Neuronal stem cell (in vitro differentiated cells): ENCODE results near the gene VSIG8. TPM values are rescaled to one million over a fixed set of nuclear protein-coding genes. Genes with fewer than 3 reads are reported as not detected.

Experiments used
- DNase-seq: peaks from one replicate; pipeline ENCODE4 v3.0.0-alpha.2; 2013; ENCODE audit warnings: low spot score
- H2AFZ ChIP-seq: one replicate; pipeline ENCODE4 v1.6.1; 2013; ENCODE audit warnings: mild to moderate bottlenecking, low read length, inconsistent platforms
- H2AK5ac ChIP-seq: 2 replicates; pipeline ENCODE4 v1.6.1; 2013; ENCODE audit warnings: low read depth, mild to moderate bottlenecking, inconsistent platforms, low read length, moderate library complexity, mixed read lengths
- H2BK120ac ChIP-seq: 2 replicates; pipeline ENCODE4 v1.6.1; 2013; ENCODE audit warnings: low read depth, mild to moderate bottlenecking, inconsistent platforms, low read length, moderate library complexity, mixed read lengths
- H2BK12ac ChIP-seq: one replicate; pipeline ENCODE4 v1.6.1; 2013; ENCODE audit warnings: low read length, inconsistent platforms
- H2BK15ac ChIP-seq: 2 replicates; pipeline ENCODE4 v1.6.1; 2013; ENCODE audit warnings: mild to moderate bottlenecking, low read length, inconsistent platforms, mixed read lengths
- H2BK5ac ChIP-seq: one replicate; pipeline ENCODE4 v1.6.1; 2013; ENCODE audit warnings: inconsistent platforms, mild to moderate bottlenecking, low read length, moderate library complexity
- H3K14ac ChIP-seq: one replicate; pipeline ENCODE4 v1.6.1; 2013; ENCODE audit warnings: low read length, inconsistent platforms
- H3K18ac ChIP-seq: 2 replicates; pipeline ENCODE4 v1.6.1; 2013; ENCODE audit warnings: low read length, inconsistent platforms
- H3K23ac ChIP-seq: 2 replicates; pipeline ENCODE4 v1.6.1; 2013; ENCODE audit warnings: low read depth, mild to moderate bottlenecking, mixed read lengths, low read length, inconsistent platforms; ENCODE audit not compliant: poor library complexity
- H3K27ac ChIP-seq: replicated peaks from 3 replicates; pipeline ENCODE4 v1.5.1; 2013; ENCODE audit warnings: low read length, inconsistent platforms
- H3K27me3 ChIP-seq, 3 experiments: 2 replicates each; pipeline ENCODE4 v1.6.1; 2013; ENCODE audit warnings: low read length in 3 of 3, mild to moderate bottlenecking in 2 of 3, inconsistent platforms in 1 of 3, low read depth in 1 of 3, mixed read lengths in 1 of 3, moderate library complexity in 1 of 3; ENCODE audit not compliant: control insufficient read depth in 3 of 3, insufficient read depth in 3 of 3
- H3K36me3 ChIP-seq, 2 donors: replicated peaks in 1 of 2; 2 replicates each; pipeline ENCODE4 v1.6.1; 2013; ENCODE audit warnings: low read length in 2 of 2; ENCODE audit not compliant: control insufficient read depth in 2 of 2, insufficient read depth in 2 of 2
- H3K4ac ChIP-seq: 2 replicates; pipeline ENCODE4 v1.6.1; 2013; ENCODE audit warnings: inconsistent platforms, mild to moderate bottlenecking, low read length, moderate library complexity
- H3K4me1 ChIP-seq, 2 donors: 1 replicate in 1 of 2; 2 replicates in 1 of 2; pipeline ENCODE4 v1.6.1; 2013; ENCODE audit warnings: low read length in 2 of 2, low read depth in 1 of 2; ENCODE audit not compliant: control insufficient read depth in 2 of 2, insufficient read depth in 1 of 2
- H3K4me2 ChIP-seq: one replicate; pipeline ENCODE4 v1.6.1; 2013; ENCODE audit warnings: mild to moderate bottlenecking, low read length, inconsistent platforms; ENCODE audit not compliant: insufficient read depth, poor library complexity, severe bottlenecking
- H3K4me3 ChIP-seq, 2 donors: 2 replicates each; pipeline ENCODE4 v1.5.1; 2013; ENCODE audit warnings: low read length in 2 of 2, mild to moderate bottlenecking in 2 of 2, inconsistent platforms in 1 of 2, moderate library complexity in 1 of 2
- H3K79me1 ChIP-seq: one replicate; pipeline ENCODE4 v1.6.1; 2013; ENCODE audit warnings: low read depth, mild to moderate bottlenecking, inconsistent platforms, low read length, moderate library complexity
- H3K9ac ChIP-seq: one replicate; pipeline ENCODE4 v1.6.1; 2013; ENCODE audit warnings: mild to moderate bottlenecking, low read depth, low read length, inconsistent platforms; ENCODE audit not compliant: poor library complexity
- H3K9me3 ChIP-seq, 2 donors: replicated peaks in 1 of 2; 2 replicates each; pipeline versions ENCODE3 to v1.6.1; 2013; ENCODE audit warnings: low read length in 2 of 2, mild to moderate bottlenecking in 2 of 2, inconsistent platforms in 1 of 2, low read depth in 1 of 2, mixed read lengths in 1 of 2, moderate library complexity in 1 of 2; ENCODE audit not compliant: control insufficient read depth in 2 of 2, insufficient read depth in 1 of 2
- H4K8ac ChIP-seq: one replicate; pipeline ENCODE4 v1.6.1; 2013; ENCODE audit warnings: low read depth, mild to moderate bottlenecking, inconsistent platforms, low read length, moderate library complexity
- H4K91ac ChIP-seq: one replicate; pipeline ENCODE4 v1.6.1; 2013; ENCODE audit warnings: low read length, low read depth, mild to moderate bottlenecking, inconsistent platforms; ENCODE audit not compliant: poor library complexity
- WGBS, 2 donors: extraction: QIAGEN DNeasy Blood & Tissue Kit; methylation state at CpG; one replicate each; pipeline ENCODE4 v1.1.7; 2013; ENCODE audit warnings: missing lambda C conversion rate in 2 of 2, mixed read lengths in 1 of 2; ENCODE audit not compliant: insufficient read length in 2 of 2, insufficient replicate concordance in 1 of 2; ENCODE audit errors: extremely low coverage in 2 of 2; 5-methylcytosine and 5-hydroxymethylcytosine counted together
- polyA plus RNA-seq, 2 experiments: library from polyadenylated mRNA; stranded (reverse); fragments of 200-250 nt; gene quantifications; one replicate each; pipeline ENCODE4 v1.2.3, GENCODE V29; 2013

The VSIG8 gene, protein sequence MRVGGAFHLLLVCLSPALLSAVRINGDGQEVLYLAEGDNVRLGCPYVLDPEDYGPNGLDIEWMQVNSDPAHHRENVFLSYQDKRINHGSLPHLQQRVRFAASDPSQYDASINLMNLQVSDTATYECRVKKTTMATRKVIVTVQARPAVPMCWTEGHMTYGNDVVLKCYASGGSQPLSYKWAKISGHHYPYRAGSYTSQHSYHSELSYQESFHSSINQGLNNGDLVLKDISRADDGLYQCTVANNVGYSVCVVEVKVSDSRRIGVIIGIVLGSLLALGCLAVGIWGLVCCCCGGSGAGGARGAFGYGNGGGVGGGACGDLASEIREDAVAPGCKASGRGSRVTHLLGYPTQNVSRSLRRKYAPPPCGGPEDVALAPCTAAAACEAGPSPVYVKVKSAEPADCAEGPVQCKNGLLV
- not detected for polyA plus RNA-seq (2013, experiment 1 of 2)
- polyA plus RNA-seq (2013, experiment 2 of 2): not detected

DNA sequence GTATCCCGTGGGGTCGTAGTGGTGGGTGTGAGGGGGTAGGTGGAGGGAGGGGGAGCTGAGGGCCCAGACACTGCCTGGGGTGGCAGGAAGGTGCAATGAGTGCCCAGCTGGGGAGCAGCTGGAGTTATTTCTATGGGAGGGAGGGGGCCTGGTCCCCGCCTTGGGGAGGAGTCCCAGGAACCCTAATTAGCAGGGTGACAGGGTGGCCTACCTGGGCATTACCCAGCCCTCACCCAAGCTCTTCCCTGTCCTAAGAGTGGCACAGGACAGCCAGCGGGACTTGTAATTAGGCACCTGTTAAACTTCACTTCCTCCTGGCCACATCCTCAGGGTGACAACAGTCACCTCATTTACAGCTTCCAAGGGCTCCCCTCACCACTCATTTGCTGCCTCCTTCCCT is at the start of gene VSIG8:
Gene VSIG8, minus strand, starts transcription at position 101 of the 400 bp plus-strand sequence. CDS start 136 bp downstream, outside the sequence.
- H3K9ac ChIP-seq: no peak within 1 kb of the TSS
- no peak for DNase-seq
- H3K4ac ChIP-seq: no peak within 1 kb of the TSS
- no peak within 1 kb of the TSS for H2BK5ac ChIP-seq
- H3K9me3 ChIP-seq: no peaks in the 10 kb centered on the region
- peak within 1 kb of the TSS; percentile 12 for H2AK5ac ChIP-seq
- H3K4me3 ChIP-seq: peak within 1 kb of the TSS in 1 of 2 donors; percentile 5
- H4K8ac ChIP-seq: no peak within 1 kb of the TSS
- no peak within 1 kb of the TSS for H2BK12ac ChIP-seq
- H3K79me1 ChIP-seq: no peaks in the 10 kb centered on the region
- H2AFZ ChIP-seq: no peak within 1 kb of the TSS
- H3K14ac ChIP-seq: peak within 1 kb of the TSS; percentile 85
- H3K23ac ChIP-seq: no peak within 1 kb of the TSS
- H3K18ac ChIP-seq: peak within 1 kb of the TSS; percentile 49
- H3K4me2 ChIP-seq: no peak within 1 kb of the TSS
- no peak within 1 kb of the TSS for H4K91ac ChIP-seq
- no peaks in the 10 kb centered on the region for H3K36me3 ChIP-seq
- no peak within 1 kb of the TSS for H2BK15ac ChIP-seq
- peaks cover 0 to 60% (median 4%) of the 10 kb centered on the region in 3 experiments for H3K27me3 ChIP-seq
- H3K27ac ChIP-seq: no peak within 1 kb of the TSS
- WGBS, 2 donors: no CpG with 5 or more reads among the region's 4 CpGs
- peaks cover 0 to under 1% of the 10 kb centered on the region in 2 donors for H3K4me1 ChIP-seq
- H2BK120ac ChIP-seq: no peak within 1 kb of the TSS

DNA sequence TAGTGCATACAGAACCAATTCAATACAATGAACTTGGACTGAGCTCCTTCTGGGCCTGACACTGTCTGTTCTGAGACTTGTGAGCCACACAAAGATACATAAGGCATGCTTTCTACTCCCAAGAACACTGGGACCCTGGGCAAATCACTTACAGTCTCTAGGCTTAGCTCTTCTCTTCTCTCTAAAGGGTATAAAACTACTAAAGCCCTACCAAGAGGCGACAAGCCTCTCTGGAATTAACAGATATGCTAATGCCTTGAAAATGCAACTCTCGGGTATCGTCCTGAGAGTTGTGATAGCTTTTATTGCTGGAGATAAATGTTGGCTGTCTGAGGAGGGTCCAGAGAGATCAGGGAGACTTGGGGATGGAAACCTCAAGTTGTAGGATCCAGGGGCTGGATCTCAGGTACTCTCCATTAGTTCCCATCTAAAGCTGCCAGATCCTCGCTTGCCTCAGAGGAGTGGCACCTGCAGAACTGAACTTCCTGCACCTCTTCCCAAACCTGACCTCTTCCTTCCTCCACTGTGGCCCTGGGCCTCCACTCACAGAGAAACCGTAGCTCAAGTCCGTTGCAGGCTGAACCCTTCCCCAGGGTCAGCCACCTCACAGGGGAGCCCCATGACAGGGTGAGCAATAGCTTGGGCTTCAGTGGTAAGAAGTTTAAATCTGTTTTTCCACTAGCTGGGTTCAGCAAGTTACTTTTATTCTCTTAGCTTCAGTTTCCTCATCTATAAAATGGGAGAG is 49.0 kb upstream of the VSIG8 start:
- Histone ChIP-seq H2AK5ac (no peak overlapping the region), H4K91ac (no peak overlapping the region), H3K4me1 (peaks cover 20 to 22% of the 10 kb centered on the region in 2 donors), H3K79me1 (no peaks in the 10 kb centered on the region), H3K27me3 (peaks cover 0 to 17% (median 0%) of the 10 kb centered on the region in 3 experiments), H3K14ac (no peak overlapping the region), H3K9ac (no peak overlapping the region), H3K18ac (peak overlapping the region; percentile 7), H3K4me2 (no peak overlapping the region), H2BK12ac (no peak overlapping the region), H4K8ac (no peak overlapping the region), H3K4ac (no peak overlapping the region), H3K23ac (no peak overlapping the region), H3K4me3 (no peak overlapping the region), H2BK120ac (no peak overlapping the region), H3K9me3 (no peaks in the 10 kb centered on the region), H3K36me3 (no peaks in the 10 kb centered on the region), H2BK15ac (no peak overlapping the region), H3K27ac (no peak overlapping the region), H2AFZ (no peak overlapping the region), H2BK5ac (no peak overlapping the region)
- no peak for DNase-seq
- WGBS, 2 donors: no CpG with 5 or more reads among the region's 6 CpGs

DNA sequence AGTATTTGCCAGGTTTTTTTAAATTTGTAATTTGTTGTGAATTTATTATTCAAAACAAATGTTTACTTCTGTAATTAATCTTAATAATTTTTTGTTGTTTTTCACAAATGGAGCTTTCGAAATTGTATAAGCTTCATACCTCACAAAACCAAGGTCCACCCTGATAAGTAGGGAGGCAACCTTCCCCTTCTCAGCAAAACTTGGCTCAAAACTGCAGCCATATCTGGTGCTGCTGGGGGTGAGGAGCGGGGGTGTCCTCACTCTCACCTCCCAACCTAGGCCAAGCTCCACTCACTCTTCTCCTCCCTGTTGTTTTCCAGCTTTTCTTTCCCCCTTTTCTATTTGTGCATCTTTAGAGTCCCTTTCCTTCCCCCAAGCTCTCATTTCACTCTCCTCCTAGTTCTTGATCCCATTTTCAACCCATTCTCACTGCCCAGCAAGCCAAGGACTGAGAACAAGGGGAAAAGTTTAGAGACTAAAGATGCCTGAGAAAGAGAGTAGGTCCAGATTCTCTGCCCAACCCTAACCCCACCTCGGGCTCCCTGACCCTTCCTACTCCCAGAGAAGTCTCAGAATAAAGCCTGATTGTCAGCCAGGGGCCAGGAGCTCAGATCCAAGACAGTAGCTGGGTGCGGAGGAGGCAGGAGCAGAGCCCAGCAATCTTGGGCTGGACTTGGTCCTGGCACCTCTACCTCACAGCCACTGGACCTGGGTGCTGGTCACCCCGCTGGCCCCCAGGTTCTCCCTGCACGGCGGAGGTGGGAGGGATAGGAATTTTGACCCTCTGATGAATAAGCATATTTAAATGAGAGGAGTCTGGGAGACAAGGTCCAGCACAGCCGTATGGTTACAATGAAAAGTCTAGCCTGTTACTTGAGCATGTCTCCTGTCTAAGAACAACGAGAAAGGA is 45.8 kb upstream of the VSIG8 start:
- Histone ChIP-seq H4K8ac (no peak overlapping the region), H3K4me3 (no peak overlapping the region), H2BK12ac (no peak overlapping the region), H3K36me3 (no peaks in the 10 kb centered on the region), H3K23ac (no peak overlapping the region), H3K27ac (no peak overlapping the region), H3K14ac (no peak overlapping the region), H3K4ac (no peak overlapping the region), H3K27me3 (peaks cover 0 to 13% (median 0%) of the 10 kb centered on the region in 3 experiments), H3K79me1 (no peaks in the 10 kb centered on the region), H3K18ac (peak overlapping the region; percentile 79), H2AFZ (no peak overlapping the region), H2BK120ac (no peak overlapping the region), H3K9ac (peak overlapping the region; percentile 47), H4K91ac (no peak overlapping the region), H3K9me3 (peaks cover 0 to 8% of the 10 kb centered on the region in 2 donors), H3K4me1 (peaks cover 6 to 16% of the 10 kb centered on the region in 2 donors), H2AK5ac (no peak overlapping the region), H3K4me2 (no peak overlapping the region), H2BK15ac (no peak overlapping the region), H2BK5ac (no peak overlapping the region)
- WGBS, 2 donors: no CpG with 5 or more reads among the region's 9 CpGs
- DNase-seq: no peak
